Choroid plexus epithelial cell (primary cell): ENCODE data around the gene BMF.

Experiments used
- DNase-seq: peaks from one replicate; pipeline ENCODE4 v3.0.0-alpha.2; 2010; ENCODE audit warnings: low read depth
- H3K4me3 ChIP-seq: 2 replicates; pipeline ENCODE4 v1.5.1; 2011; ENCODE audit warnings: low read depth, mild to moderate bottlenecking, control low read depth, low read length, moderate library complexity
- CTCF ChIP-seq: conservative IDR thresholded peaks from 2 replicates; pipeline ENCODE4 v1.5.1; 2011; ENCODE audit warnings: low read depth, mild to moderate bottlenecking, control low read depth, inconsistent platforms, low read length, moderate library complexity

The BMF gene

DNA sequence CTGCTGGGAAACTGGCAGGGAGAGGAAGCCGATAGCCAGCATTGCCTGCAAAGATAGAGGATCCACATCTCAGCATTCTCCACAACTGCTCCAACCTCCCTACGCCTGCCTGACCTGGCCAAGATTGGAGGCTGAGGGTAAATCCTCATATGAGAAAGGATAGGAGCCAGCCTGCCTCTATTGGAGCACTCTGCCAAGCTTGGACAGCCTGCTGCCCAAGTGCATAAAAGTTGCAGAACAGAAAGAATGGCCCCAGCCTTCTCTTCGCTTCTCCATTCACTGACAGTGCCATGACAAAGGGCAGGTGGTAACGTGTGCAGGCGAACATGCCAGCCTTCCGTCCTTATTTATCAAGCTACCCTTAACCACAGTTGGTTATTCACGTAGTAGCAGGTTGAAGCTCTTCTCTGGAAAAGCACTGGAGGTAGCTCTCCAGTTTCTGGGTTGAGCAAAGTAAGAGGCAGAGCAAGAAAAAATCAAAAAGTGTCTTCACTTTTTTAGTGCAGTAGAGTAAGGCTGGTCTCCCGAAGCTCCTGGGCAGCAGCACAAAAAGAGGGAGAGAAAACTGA lies 4.3 kb downstream of the BMF start:
- DNase-seq = no peak
- no peak overlapping the region for H3K4me3 ChIP-seq
- no peak for TF ChIP-seq CTCF

DNA sequence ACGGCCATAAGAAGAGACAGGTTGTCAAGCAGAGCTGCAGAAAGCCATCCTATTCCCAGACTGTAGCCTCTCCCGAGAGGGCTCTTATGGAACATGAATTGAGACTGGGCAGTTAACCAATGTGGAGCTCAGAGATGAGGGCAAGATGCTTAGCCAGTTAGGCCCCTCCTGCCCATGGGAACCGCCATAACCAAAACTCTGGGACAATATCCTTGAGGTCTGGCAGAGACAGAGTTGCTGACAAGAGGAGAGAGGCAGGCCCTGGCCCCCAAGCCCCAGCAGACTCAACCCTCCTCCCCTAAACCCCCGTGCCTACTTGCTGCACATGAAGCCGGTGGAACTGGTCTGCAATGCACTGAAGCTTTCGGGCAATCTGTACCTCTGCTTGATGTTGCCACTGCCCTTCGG lies 4.8 kb downstream of the BMF start:
- H3K4me3 ChIP-seq = no peak overlapping the region
- DNase-seq = no peak
- TF ChIP-seq CTCF = no peak

DNA sequence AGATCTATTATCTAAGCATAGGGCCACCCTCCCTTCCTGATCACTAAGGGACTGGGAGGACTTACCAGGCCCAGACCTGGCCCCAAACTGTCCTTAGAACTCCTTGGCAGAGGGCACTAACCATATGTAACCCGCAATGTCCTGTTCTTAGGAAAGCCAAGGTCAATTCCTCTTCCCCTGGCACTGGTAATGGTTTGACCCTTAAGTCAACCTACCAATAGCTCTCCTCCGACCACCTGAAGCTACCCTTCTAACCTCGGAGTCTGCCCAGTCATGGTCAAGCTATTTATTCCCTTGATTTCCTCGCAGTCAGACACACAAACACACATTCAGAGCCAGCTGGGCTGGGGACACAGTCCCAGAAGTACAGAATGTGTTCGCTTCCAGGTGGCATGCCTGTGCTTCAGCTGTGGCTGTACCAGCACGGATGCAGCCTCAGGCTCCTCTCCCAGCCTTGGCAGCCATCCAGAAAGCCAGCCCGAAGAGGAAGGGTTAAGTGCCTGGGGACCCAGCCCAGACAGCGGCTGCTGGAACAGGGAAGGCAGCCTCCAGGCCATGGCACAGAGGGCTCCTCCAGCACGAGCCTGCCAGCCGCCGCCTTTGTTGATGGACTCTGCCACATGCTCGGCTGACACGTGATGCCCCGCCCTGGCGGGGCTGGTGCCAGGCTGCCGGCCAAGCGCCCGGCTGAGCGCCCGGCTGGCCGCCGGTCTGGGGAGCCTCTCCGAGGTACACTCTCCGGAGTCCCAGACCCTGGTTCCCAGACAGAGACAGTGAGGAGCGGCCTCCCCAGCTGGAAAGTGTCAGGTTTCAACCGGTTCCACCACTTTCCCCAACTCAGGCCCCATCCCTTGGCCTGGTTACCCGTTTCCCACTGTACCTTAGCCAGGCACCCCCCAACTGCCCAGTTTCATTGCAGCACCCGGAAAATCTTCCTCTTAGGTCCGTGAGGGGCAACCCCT lies 5.5 kb downstream of the BMF start:
- no peak overlapping the region for H3K4me3 ChIP-seq
- DNase-seq = peak; percentile 76
- TF ChIP-seq CTCF = no peak

DNA sequence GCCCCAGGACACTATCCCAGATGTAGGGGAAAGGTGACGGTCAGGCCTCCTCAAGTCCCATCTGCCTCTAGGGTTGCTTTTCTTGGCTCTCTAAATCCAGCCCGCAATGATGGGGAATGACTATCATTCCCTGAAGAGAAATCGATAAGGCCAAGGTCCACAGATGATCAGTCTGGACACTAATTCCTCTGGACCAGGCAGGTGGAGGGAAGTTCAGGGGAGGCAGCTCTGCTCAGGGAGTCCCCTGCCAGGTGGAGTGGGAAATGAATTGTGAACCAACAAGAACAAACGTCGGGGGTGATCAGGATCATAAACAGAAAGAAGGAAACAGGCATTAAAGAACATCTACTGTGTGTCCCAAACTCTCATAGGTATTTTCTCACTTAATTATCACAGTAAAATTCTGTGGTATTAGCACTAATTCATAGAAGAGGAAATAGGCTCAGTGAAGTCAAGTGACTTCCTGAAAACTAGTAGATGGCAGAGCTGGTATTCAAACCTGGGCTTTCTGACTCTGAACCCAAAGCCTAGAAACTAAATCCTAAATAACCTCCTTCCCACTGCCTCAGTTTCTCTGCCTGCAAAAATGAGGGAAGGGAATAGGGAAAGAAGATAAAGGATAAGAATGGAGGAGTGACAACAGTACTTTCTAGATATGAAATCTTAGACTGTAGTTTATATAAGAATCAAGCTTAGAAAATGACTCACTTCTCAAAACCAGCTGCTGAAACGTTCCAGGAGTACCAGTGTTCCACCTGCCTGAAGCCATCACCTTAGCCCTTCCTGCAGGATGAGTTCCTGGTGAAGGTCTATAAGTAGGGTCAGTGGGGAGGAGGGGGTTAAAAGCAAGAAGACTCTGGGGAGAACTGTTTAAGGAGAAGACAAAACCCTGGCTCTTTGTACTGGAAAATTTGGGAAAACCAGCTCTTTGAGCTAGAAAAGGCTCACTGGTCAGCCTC lies 7.5 kb downstream of the BMF start:
- no peak for TF ChIP-seq CTCF
- H3K4me3 ChIP-seq = no peak overlapping the region
- DNase-seq = no peak

- no peak for TF ChIP-seq CTCF
- DNase-seq = no peak
- no peak overlapping the region for H3K4me3 ChIP-seq
Observed at GRCh38 chr15:40100123-40100946, 8.3 kb downstream of the BMF start.
